Fibroblast of pulmonary artery (primary cell): Measurements from ENCODE around the gene DNAJC6.

ENCODE experiments used
- DNase-seq: peaks from one replicate; pipeline ENCODE4 v3.0.0-alpha.2; 2010; ENCODE audit warnings: low read depth
- H3K4me3 ChIP-seq: replicated peaks from 2 replicates; pipeline ENCODE4 v1.5.1; 2011; ENCODE audit warnings: low read depth, mild to moderate bottlenecking, control low read depth, low read length, moderate library complexity
- CTCF ChIP-seq: IDR thresholded peaks from 2 replicates; pipeline ENCODE4 v1.5.1; 2011; ENCODE audit warnings: mild to moderate bottlenecking, control low read depth, low read length, inconsistent platforms; ENCODE audit errors: missing control alignments

DNAJC6 gene

GRCh38 chr1:65355031-65355712 lies 45.8 kb downstream of the DNAJC6 start:
- no peak overlapping the region for H3K4me3 ChIP-seq
- no peak for DNase-seq
- TF ChIP-seq CTCF: no peak

- DNase-seq: no peak
- no peak for TF ChIP-seq CTCF
- no peak overlapping the region for H3K4me3 ChIP-seq
These were observed 48.1 kb downstream of the DNAJC6 start for GRCh38 chr1:65357291-65357960.

- no peak for DNase-seq
- no peak overlapping the region for H3K4me3 ChIP-seq
- TF ChIP-seq CTCF: no peak
These were observed 50.5 kb downstream of the DNAJC6 start for GRCh38 chr1:65359888-65360287.

- no peak for DNase-seq
- TF ChIP-seq CTCF: no peak
- no peak overlapping the region for H3K4me3 ChIP-seq
These were observed 51.3 kb downstream of the DNAJC6 start for GRCh38 chr1:65360648-65361047.

- no peak for DNase-seq
- no peak for TF ChIP-seq CTCF
- H3K4me3 ChIP-seq: no peak overlapping the region
These were observed 53.2 kb downstream of the DNAJC6 start for GRCh38 chr1:65362545-65362944.

- TF ChIP-seq CTCF: no peak
- H3K4me3 ChIP-seq: no peak overlapping the region
- DNase-seq: no peak
These were observed 54.1 kb downstream of the DNAJC6 start for GRCh38 chr1:65363484-65363883.

- H3K4me3 ChIP-seq: no peak overlapping the region
- TF ChIP-seq CTCF: no peak
- DNase-seq: no peak
These were observed 59.1 kb downstream of the DNAJC6 start for GRCh38 chr1:65368403-65368802.
